Activated CD4-positive, alpha-beta T cell treated with anti-CD3 and anti-CD28 coated beads, Interleukin-2, Interleukin-6, amounts not matched to agents 100 ng/mL and 50 ng/mL, durations not matched to agents 16 hours and 8 hours (primary cell): ENCODE data around the gene MNT.
A peak's percentile ranks its signal among the peaks of the same experiment; 100 is the strongest.

Source experiments
- DNase-seq: peaks from one replicate; pipeline ENCODE4 v3.0.0-alpha.2; 2020

MNT gene

GRCh38 chr17:2415081-2415480 lies 14.2 kb upstream of the MNT start:
- DNase-seq: no peak

- no peak for DNase-seq
Measured at GRCh38 chr17:2414446-2415064, 13.7 kb upstream of the MNT start.

GRCh38 chr17:2412561-2413021 lies 11.7 kb upstream of the MNT start:
- DNase-seq: no peak

- DNase-seq: no peak
Measured at GRCh38 chr17:2410951-2411350, 10.1 kb upstream of the MNT start.

- DNase-seq: peak; percentile 44
Measured at GRCh38 chr17:2406903-2407790, 6.3 kb upstream of the MNT start.

GRCh38 chr17:2406271-2406902 lies 5.5 kb upstream of the MNT start:
- DNase-seq: no peak

GRCh38 chr17:2405247-2405926 lies 4.5 kb upstream of the MNT start:
- DNase-seq: peak; percentile 29

GRCh38 chr17:2403044-2403443 lies 2.2 kb upstream of the MNT start:
- DNase-seq: no peak

GRCh38 chr17:2402544-2402943 lies 1.7 kb upstream of the MNT start:
- no peak for DNase-seq

- DNase-seq: peak; percentile 99
Measured at GRCh38 chr17:2401426-2402221, 764 bp upstream of the MNT start.

- peak; percentile 71 for DNase-seq
Measured at GRCh38 chr17:2400474-2400866, 390 bp downstream of the MNT start.

- peak; percentile 97 for DNase-seq
Measured at GRCh38 chr17:2399572-2400473, 1.0 kb downstream of the MNT start.

GRCh38 chr17:2398655-2399571 lies 1.9 kb downstream of the MNT start:
- DNase-seq: peak; percentile 80

GRCh38 chr17:2398182-2398581 lies 2.7 kb downstream of the MNT start:
- no peak for DNase-seq

GRCh38 chr17:2397247-2398171 lies 3.4 kb downstream of the MNT start:
- DNase-seq: no peak

- peak; percentile 82 for DNase-seq
Measured at GRCh38 chr17:2396568-2397246, 4.2 kb downstream of the MNT start.

- no peak for DNase-seq
Measured at GRCh38 chr17:2396192-2396567, 4.7 kb downstream of the MNT start.
